Endodermal cell (in vitro differentiated cells): Measurements from ENCODE around the gene CERS4. TPM values are rescaled to one million over a fixed set of nuclear protein-coding genes. Genes with fewer than 3 reads are reported as not detected.
"Not testable (repeated sequence)": the region's sequence is repeated elsewhere in the genome, so short reads cannot be mapped to it uniquely, and the experiment has no call there.

Experiments
- DNase-seq: peaks from one replicate; pipeline ENCODE4 v3.0.0-alpha.2; 2017
- H3K27ac ChIP-seq: 2 replicates; pipeline ENCODE4 v1.5.1; 2013; ENCODE audit warnings: mild to moderate bottlenecking, low read depth, low read length, moderate library complexity
- H3K27me3 ChIP-seq: 2 replicates; pipeline ENCODE4 v1.6.1; 2013; ENCODE audit warnings: mild to moderate bottlenecking, low read length, moderate library complexity; ENCODE audit not compliant: insufficient read depth, control insufficient read depth, poor library complexity, severe bottlenecking
- H3K36me3 ChIP-seq: 2 replicates; pipeline ENCODE4 v1.7.0; 2013; ENCODE audit warnings: mild to moderate bottlenecking, low read length, moderate library complexity; ENCODE audit not compliant: control insufficient read depth, insufficient read depth
- H3K4me1 ChIP-seq: one replicate; pipeline ENCODE4 v1.7.0; 2013; ENCODE audit warnings: low read length; ENCODE audit not compliant: control insufficient read depth, insufficient read depth
- H3K4me3 ChIP-seq: 2 replicates; pipeline ENCODE4 v1.5.1; 2013; ENCODE audit warnings: mild to moderate bottlenecking, low read length, moderate library complexity
- H3K9ac ChIP-seq: 2 replicates; pipeline ENCODE4 v1.6.1; 2013; ENCODE audit warnings: mild to moderate bottlenecking, low read length, moderate library complexity; ENCODE audit not compliant: poor library complexity, severe bottlenecking; ENCODE audit errors: extremely low read depth
- H3K9me3 ChIP-seq: 2 replicates; pipeline ENCODE4 v1.6.1; 2013; ENCODE audit warnings: mild to moderate bottlenecking, low read length, moderate library complexity; ENCODE audit not compliant: control insufficient read depth
- H3K27ac Mint-ChIP-seq: 2 replicates; pipeline ENCODE4 v1.8.0; 2020; ENCODE audit warnings: mixed read lengths
- H3K27me3 Mint-ChIP-seq: 2 replicates; pipeline ENCODE4 v1.8.0; 2021; ENCODE audit warnings: mild to moderate bottlenecking, mixed read lengths; ENCODE audit not compliant: insufficient read depth
- H3K36me3 Mint-ChIP-seq: 2 replicates; pipeline ENCODE4 v1.8.0; 2020; ENCODE audit warnings: low read depth, mixed read lengths
- H3K4me1 Mint-ChIP-seq: 2 replicates; pipeline ENCODE4 v1.8.0; 2020; ENCODE audit warnings: mixed read lengths
- H3K4me3 Mint-ChIP-seq: 2 replicates; pipeline ENCODE4 v1.8.0; 2020; ENCODE audit warnings: mild to moderate bottlenecking, moderate library complexity, mixed read lengths
- H3K9me3 Mint-ChIP-seq: 2 replicates; pipeline ENCODE4 v1.8.0; 2020; ENCODE audit warnings: mild to moderate bottlenecking, mixed read lengths
- CTCF ChIP-seq: fragments of 200-600 bp; sonication (generic); conservative IDR thresholded peaks from 2 replicates; pipeline ENCODE4 v1.5.0; 2021; ENCODE audit warnings: antibody characterized with exemption, mild to moderate bottlenecking
- WGBS, 2 experiments: methylation state at CpG; one replicate each; pipeline versions ENCODE4 v1.1.5 to v1.1.7; 2013; ENCODE audit warnings: missing lambda C conversion rate in 2 of 2, mixed read lengths in 1 of 2; ENCODE audit not compliant: insufficient coverage in 1 of 2, insufficient read length in 1 of 2; 5-methylcytosine and 5-hydroxymethylcytosine counted together
- total RNA-seq, 2 donors: library from RNA; stranded (reverse); fragmentation: NEBNext Ultra II Directional in 1 of 2; extraction: Animal tissue kit (Norgen Biotek cat#: 25700) in 1 of 2; gene quantifications; 2 replicates in 1 of 2; 3 replicates in 1 of 2; pipeline ENCODE4 v1.2.1, GENCODE V29; 2021

The CERS4 gene
- total RNA-seq, 2 donors from 2014 or later: 76.9 to 105 TPM

DNA sequence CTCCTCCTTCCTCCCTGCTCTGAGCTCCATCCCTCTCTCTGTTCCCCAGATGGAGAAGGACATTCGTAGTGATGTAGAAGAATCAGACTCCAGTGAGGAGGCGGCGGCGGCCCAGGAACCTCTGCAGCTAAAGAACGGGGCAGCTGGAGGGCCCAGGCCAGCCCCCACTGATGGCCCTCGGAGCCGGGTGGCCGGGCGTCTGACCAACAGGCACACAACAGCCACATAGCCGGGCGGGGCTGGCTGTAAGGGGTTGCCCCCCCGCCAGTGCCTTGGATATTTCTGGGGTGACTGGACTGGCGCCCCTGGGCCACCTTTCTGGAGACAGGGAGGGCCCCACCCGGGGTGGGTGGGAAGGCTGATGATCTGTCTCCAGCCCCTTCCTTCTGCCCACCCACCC lies 52.7 kb downstream of the CERS4 start:
- Histone ChIP-seq H3K27me3 (no peaks in the 10 kb centered on the region), H3K27ac (no peak overlapping the region), H3K9ac (no peak overlapping the region), H3K4me3 (no peak overlapping the region), H3K36me3 (peaks cover 46% of the 10 kb centered on the region), H3K4me1 (no peaks in the 10 kb centered on the region), H3K9me3 (no peaks in the 10 kb centered on the region)
- no peak for TF ChIP-seq CTCF
- no peak for DNase-seq
- H3K36me3 Mint-ChIP-seq: peaks cover 50% of the 10 kb centered on the region
- H3K27ac Mint-ChIP-seq: no peak overlapping the region
- peaks cover 6% of the 10 kb centered on the region for H3K4me1 Mint-ChIP-seq
- 83 to 90% methylated on average over 5 to 14 of the region's 14 CpGs for WGBS, 2 experiments
- no peaks in the 10 kb centered on the region for H3K27me3 Mint-ChIP-seq
- no peaks in the 10 kb centered on the region for H3K9me3 Mint-ChIP-seq
- no peak overlapping the region for H3K4me3 Mint-ChIP-seq

DNA sequence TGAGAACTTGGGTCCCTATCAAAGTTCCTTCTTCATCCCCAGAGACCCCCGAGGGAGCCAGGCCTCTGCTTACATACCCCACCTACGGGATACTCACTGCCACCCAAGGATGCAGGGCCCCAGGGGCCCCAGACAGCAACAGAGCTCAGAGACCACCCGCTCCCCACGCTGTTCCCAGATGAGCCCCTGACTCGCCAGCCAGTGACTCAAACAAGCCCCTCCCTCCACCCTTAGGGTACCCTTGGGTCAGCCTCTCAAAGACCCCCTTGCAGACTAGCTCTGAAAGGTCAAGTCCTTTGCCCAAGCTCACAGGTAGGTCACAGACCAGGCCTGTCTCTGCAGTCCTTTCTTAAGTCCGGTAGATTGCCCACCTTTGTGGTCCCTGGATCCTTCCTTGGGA lies 53.3 kb downstream of the CERS4 start:
- Mint-ChIP-seq H3K27me3 (no peaks in the 10 kb centered on the region), H3K4me1 (peaks cover 6% of the 10 kb centered on the region), H3K9me3 (no peaks in the 10 kb centered on the region), H3K4me3 (no peak overlapping the region), H3K36me3 (peaks cover 45% of the 10 kb centered on the region), H3K27ac (no peak overlapping the region)
- DNase-seq: no peak
- TF ChIP-seq CTCF: no peak
- H3K4me1 ChIP-seq: no peaks in the 10 kb centered on the region
- H3K36me3 ChIP-seq: peaks cover 40% of the 10 kb centered on the region
- H3K9ac ChIP-seq: no peak overlapping the region
- no peaks in the 10 kb centered on the region for H3K9me3 ChIP-seq
- no peak overlapping the region for H3K27ac ChIP-seq
- WGBS, 2 experiments: 92 to 100% methylated on average over 2 to 6 of the region's 6 CpGs
- no peaks in the 10 kb centered on the region for H3K27me3 ChIP-seq
- H3K4me3 ChIP-seq: no peak overlapping the region

DNA sequence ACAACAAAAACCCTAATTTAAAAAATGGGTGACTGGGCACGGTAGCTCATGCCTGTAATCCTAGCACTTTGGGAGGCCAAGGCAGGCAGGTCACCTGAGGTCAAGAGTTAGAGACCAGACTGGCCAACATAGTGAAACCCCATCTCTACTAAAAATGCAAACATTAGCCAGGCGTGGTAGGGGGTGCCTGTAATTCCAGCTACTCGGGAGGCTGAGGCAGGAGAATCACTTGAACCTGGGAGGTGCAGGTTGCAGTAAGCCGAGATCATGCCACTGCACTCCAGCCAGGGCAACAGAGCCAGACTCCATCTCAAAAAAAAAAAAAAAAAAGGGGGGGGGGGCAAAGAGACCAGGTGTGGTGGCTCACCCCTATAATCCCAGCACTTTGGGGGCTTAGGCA lies 55.1 kb downstream of the CERS4 start:
- peaks cover 31% of the 10 kb centered on the region for H3K36me3 Mint-ChIP-seq
- 76 to 99% methylated on average over 3 to 4 of the region's 4 CpGs for WGBS, 2 experiments
- H3K27me3 Mint-ChIP-seq, H3K4me1 Mint-ChIP-seq, H3K27ac Mint-ChIP-seq, H3K9ac ChIP-seq, DNase-seq, H3K27ac ChIP-seq, H3K9me3 ChIP-seq, H3K4me3 Mint-ChIP-seq, H3K9me3 Mint-ChIP-seq, H3K4me1 ChIP-seq, H3K4me3 ChIP-seq, H3K27me3 ChIP-seq: not testable (repeated sequence)
- H3K36me3 ChIP-seq: peaks cover 25% of the 10 kb centered on the region

GRCh38 chr19:8265872-8266271 lies 56.7 kb downstream of the CERS4 start:
- Mint-ChIP-seq H3K27ac (no peak overlapping the region), H3K36me3 (peaks cover 21% of the 10 kb centered on the region)

More at GRCh38 chr19:8265872-8266271, 56.7 kb downstream of the CERS4 start:
- no peak overlapping the region for H3K9ac ChIP-seq
- H3K4me1 ChIP-seq: no peaks in the 10 kb centered on the region
- H3K9me3 ChIP-seq: no peaks in the 10 kb centered on the region
- no peaks in the 10 kb centered on the region for H3K9me3 Mint-ChIP-seq
- H3K4me3 Mint-ChIP-seq: no peak overlapping the region
- no peak overlapping the region for H3K27ac ChIP-seq
- H3K4me3 ChIP-seq: no peak overlapping the region
- H3K36me3 ChIP-seq: peaks cover 19% of the 10 kb centered on the region
- WGBS, 2 experiments: 83 to 90% methylated on average over 1 to 3 of the region's 3 CpGs
- peaks cover 5% of the 10 kb centered on the region for H3K27me3 Mint-ChIP-seq
- no peak for TF ChIP-seq CTCF
- peaks cover 5% of the 10 kb centered on the region for H3K4me1 Mint-ChIP-seq
- no peaks in the 10 kb centered on the region for H3K27me3 ChIP-seq
- no peak for DNase-seq
